HepG2 (cell line): ENCODE results near the gene HIF1AN. TPM values are rescaled to one million over a fixed set of nuclear protein-coding genes. Genes with fewer than 3 reads are reported as not detected.

Experiments
- ARNT2 ChIP-seq: sonication (generic); formaldehyde crosslinking; IDR thresholded peaks from 2 replicates; pipeline ENCODE4 v1.8.0; 2022; ENCODE audit warnings: mild to moderate bottlenecking, low read depth, missing genetic modification reagents, moderate library complexity
- GFI1 ChIP-seq: sonication (generic); formaldehyde crosslinking; IDR thresholded peaks from 2 replicates; pipeline ENCODE4 v1.5.0; 2020; ENCODE audit warnings: missing genetic modification reagents, mild to moderate bottlenecking, borderline replicate concordance
- HNRNPH1 ChIP-seq: fragments of 200-400 bp; formaldehyde crosslinking; optimal IDR thresholded peaks from 2 replicates; pipeline ENCODE3; 2017; ENCODE audit warnings: mild to moderate bottlenecking, low read depth, low read length
- KMT2A ChIP-seq: sonication (generic); formaldehyde crosslinking; IDR thresholded peaks from 2 replicates; pipeline ENCODE4 v1.4.0; 2020; ENCODE audit warnings: missing genetic modification reagents
- NFATC3 ChIP-seq: sonication (generic); formaldehyde crosslinking; IDR thresholded peaks from 2 replicates; pipeline ENCODE4 v1.5.1; 2020; ENCODE audit warnings: mild to moderate bottlenecking, missing genetic modification reagents
- SRY ChIP-seq: sonication (generic); formaldehyde crosslinking; IDR thresholded peaks from 2 replicates; pipeline ENCODE4 v1.8.0; 2022; ENCODE audit warnings: mild to moderate bottlenecking, missing genetic modification reagents
- SSRP1 ChIP-seq: IDR thresholded peaks from 2 replicates; pipeline ENCODE4 v1.6.1; 2016; ENCODE audit warnings: control low read depth
- TFAP4 ChIP-seq: sonication (generic); IDR thresholded peaks from 2 replicates; pipeline ENCODE4 v1.6.1; 2016; ENCODE audit warnings: low read depth, borderline replicate concordance
- THAP11 ChIP-seq: IDR thresholded peaks from 2 replicates; pipeline ENCODE4 v1.6.1; 2016; ENCODE audit warnings: missing biosample characterization, missing genetic modification reagents
- ZFP36L2 ChIP-seq: sonication (generic); formaldehyde crosslinking; IDR thresholded peaks from 2 replicates; pipeline ENCODE4 v1.4.0; 2020; ENCODE audit warnings: missing genetic modification reagents
- ZNF121 ChIP-seq: sonication (generic); formaldehyde crosslinking; IDR thresholded peaks from 2 replicates; pipeline ENCODE4 v1.5.0; 2020; ENCODE audit warnings: mild to moderate bottlenecking, missing genetic modification reagents
- ZNF224 ChIP-seq: sonication (generic); formaldehyde crosslinking; IDR thresholded peaks from 2 replicates; pipeline ENCODE4 v1.5.0; 2020; ENCODE audit warnings: mild to moderate bottlenecking, missing genetic modification reagents
- ZNF318 ChIP-seq: sonication (generic); formaldehyde crosslinking; IDR thresholded peaks from 2 replicates; pipeline ENCODE4 v1.4.0; 2020; ENCODE audit warnings: mild to moderate bottlenecking, missing genetic modification reagents
- ZNF564 ChIP-seq: sonication (generic); formaldehyde crosslinking; IDR thresholded peaks from 2 replicates; pipeline ENCODE4 v1.8.1; 2023; ENCODE audit warnings: mild to moderate bottlenecking, missing genetic modification reagents
- ZNF629 ChIP-seq: sonication (generic); formaldehyde crosslinking; conservative IDR thresholded peaks from 2 replicates; pipeline ENCODE4 v1.5.0; 2020; ENCODE audit warnings: missing genetic modification reagents
- ZNF687 ChIP-seq: sonication (generic); formaldehyde crosslinking; IDR thresholded peaks from 2 replicates; pipeline ENCODE4 v1.5.1; 2020; ENCODE audit warnings: mild to moderate bottlenecking, missing genetic modification reagents, moderate library complexity
- polyA plus RNA-seq, 8 experiments: library from polyadenylated mRNA; depleted of rRNA in 3 of 8; stranded (reverse) in 7 of 8; unstranded in 1 of 8; fragments of >200 nt; fragmentation: Illumina TruSeq in 4 of 8; extraction: Trizol in 4 of 8; gene quantifications; 2 replicates each; pipeline versions ENCODE4 v1.2.1 to v1.2.3, GENCODE V29; 2011 to 2016; ENCODE audit warnings: low read depth in 4 of 8, missing spikeins in 1 of 8, mixed read lengths in 1 of 8; ENCODE audit not compliant: insufficient read depth in 1 of 8
- total RNA-seq, 5 experiments: library from RNA; depleted of rRNA; stranded (reverse); fragments of >200 nt; fragmentation: Illumina TruSeq; extraction: Trizol; gene quantifications; 2 replicates each; pipeline ENCODE4 v1.2.3, GENCODE V29; 2016; ENCODE audit warnings: low read depth in 1 of 5
- TF ChIP-seq, protein P1 (sequence below): IDR thresholded peaks from 2 replicates; pipeline ENCODE4 v1.6.1; 2016

Gene HIF1AN
- total and polyA plus RNA-seq, 2 of the 13 experiments (the other 11 are each of a cell fraction or from before 2014, with no cell fraction given), result 8.6 to 10.7 TPM

DNA sequence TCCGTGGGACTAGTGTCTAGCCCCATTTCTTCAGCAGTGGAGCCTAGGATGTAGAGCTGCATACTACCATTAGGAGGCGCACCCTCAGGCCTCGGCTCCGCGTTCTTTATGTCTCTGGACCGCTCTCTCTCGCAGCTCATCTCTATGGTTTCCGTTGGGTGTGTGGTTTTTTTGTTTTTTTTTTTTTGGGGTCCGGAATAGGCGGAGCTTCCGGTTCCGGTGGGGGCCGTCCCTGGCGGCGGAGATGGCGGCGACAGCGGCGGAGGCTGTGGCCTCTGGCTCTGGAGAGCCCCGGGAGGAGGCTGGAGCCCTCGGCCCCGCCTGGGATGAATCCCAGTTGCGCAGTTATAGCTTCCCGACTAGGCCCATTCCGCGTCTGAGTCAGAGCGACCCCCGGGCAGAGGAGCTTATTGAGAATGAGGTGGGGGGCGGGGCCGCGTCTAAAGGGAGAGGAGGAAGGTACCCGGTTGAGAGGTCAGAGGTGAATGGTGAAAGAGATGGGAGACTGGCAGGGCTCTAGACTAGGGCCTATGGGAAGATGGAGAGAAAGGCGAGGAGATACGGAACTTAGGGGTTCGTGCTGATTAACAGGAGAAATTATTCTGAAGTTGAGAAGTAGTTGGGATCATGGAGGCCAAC lies at the start of gene HIF1AN (continued):
- peak; percentile 77 for TF ChIP-seq ZNF687
- TF ChIP-seq SRY (CRISPR knock-in tag), result no peak
- TF ChIP-seq SSRP1, result no peak
- no peak for TF ChIP-seq ARNT2
- TF ChIP-seq THAP11, result peak; percentile 92
- no peak for TF ChIP-seq TFAP4
- TF ChIP-seq ZNF629 (CRISPR knock-in tag), result no peak
- TF ChIP-seq ZNF564 (CRISPR knock-in tag), result no peak
- no peak for TF ChIP-seq ZNF224 (CRISPR knock-in tag)
- no peak for TF ChIP-seq ZNF318 (CRISPR knock-in tag)
- TF ChIP-seq GFI1, result no peak; the same call in 1 of the 2 replicates
- no peak for TF ChIP-seq ZNF121
- TF ChIP-seq KMT2A, result peak; percentile 73
- no peak for TF ChIP-seq ZFP36L2 (CRISPR knock-in tag)
- TF ChIP-seq, protein P1, sequence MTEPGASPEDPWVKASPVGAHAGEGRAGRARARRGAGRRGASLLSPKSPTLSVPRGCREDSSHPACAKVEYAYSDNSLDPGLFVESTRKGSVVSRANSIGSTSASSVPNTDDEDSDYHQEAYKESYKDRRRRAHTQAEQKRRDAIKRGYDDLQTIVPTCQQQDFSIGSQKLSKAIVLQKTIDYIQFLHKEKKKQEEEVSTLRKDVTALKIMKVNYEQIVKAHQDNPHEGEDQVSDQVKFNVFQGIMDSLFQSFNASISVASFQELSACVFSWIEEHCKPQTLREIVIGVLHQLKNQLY (CRISPR knock-in tag), result no peak
- TF ChIP-seq NFATC3 (CRISPR knock-in tag), result no peak
- no peak for TF ChIP-seq HNRNPH1
